KMS-11 (cell line): Measurements from ENCODE around the gene MN1.

ENCODE experiments used
- H2AFZ ChIP-seq: fragments of 200-600 bp; sonication (generic); 2 replicates; pipeline ENCODE4 v1.6.1; 2016; ENCODE audit warnings: antibody characterized with exemption, mixed run types, low read depth
- H3K27ac ChIP-seq: fragments of 200-600 bp; sonication (generic); 2 replicates; pipeline ENCODE4 v1.6.1; 2016; ENCODE audit warnings: mild to moderate bottlenecking, mixed run types
- H3K27me3 ChIP-seq: fragments of 200-600 bp; sonication (generic); 2 replicates; pipeline ENCODE4 v1.6.1; 2017; ENCODE audit warnings: mild to moderate bottlenecking, low read depth, mixed run types, moderate library complexity; ENCODE audit not compliant: insufficient read depth
- H3K36me3 ChIP-seq: fragments of 200-600 bp; sonication (generic); 2 replicates; pipeline ENCODE4 v1.6.1; 2017; ENCODE audit warnings: mild to moderate bottlenecking, mixed run types; ENCODE audit not compliant: insufficient read depth
- H3K4me1 ChIP-seq: fragments of 200-600 bp; sonication (generic); 2 replicates; pipeline ENCODE4 v1.6.1; 2016; ENCODE audit warnings: mild to moderate bottlenecking, low read depth, mixed run types; ENCODE audit not compliant: poor library complexity, severe bottlenecking
- H3K4me2 ChIP-seq: fragments of 200-600 bp; sonication (generic); 2 replicates; pipeline ENCODE4 v1.7.0; 2016; ENCODE audit warnings: mild to moderate bottlenecking, mixed run types
- H3K4me3 ChIP-seq: fragments of 200-600 bp; sonication (generic); IDR thresholded peaks from 2 replicates; pipeline ENCODE4 v1.6.1; 2017; ENCODE audit warnings: low read depth, low read length, mixed read lengths; ENCODE audit not compliant: insufficient read depth
- H3K79me2 ChIP-seq: fragments of 200-600 bp; sonication (generic); 2 replicates; pipeline ENCODE4 v1.6.1; 2016; ENCODE audit warnings: low read depth, mixed run types; ENCODE audit not compliant: insufficient read depth
- H3K9ac ChIP-seq: fragments of 200-600 bp; sonication (generic); 2 replicates; pipeline ENCODE4 v1.6.1; 2016; ENCODE audit warnings: mild to moderate bottlenecking, mixed run types
- H4K20me1 ChIP-seq: fragments of 200-600 bp; sonication (generic); 2 replicates; pipeline ENCODE4 v1.6.1; 2016; ENCODE audit warnings: mild to moderate bottlenecking, mixed run types; ENCODE audit not compliant: insufficient read depth
- TF ChIP-seq, protein P1 (sequence below): fragments of 200-600 bp; sonication (generic); conservative IDR thresholded peaks from 2 replicates; pipeline ENCODE4 v1.6.1; 2017; ENCODE audit warnings: low read depth, mild to moderate bottlenecking, antibody characterized with exemption, low read length, moderate library complexity, mixed read lengths

The MN1 gene

DNA sequence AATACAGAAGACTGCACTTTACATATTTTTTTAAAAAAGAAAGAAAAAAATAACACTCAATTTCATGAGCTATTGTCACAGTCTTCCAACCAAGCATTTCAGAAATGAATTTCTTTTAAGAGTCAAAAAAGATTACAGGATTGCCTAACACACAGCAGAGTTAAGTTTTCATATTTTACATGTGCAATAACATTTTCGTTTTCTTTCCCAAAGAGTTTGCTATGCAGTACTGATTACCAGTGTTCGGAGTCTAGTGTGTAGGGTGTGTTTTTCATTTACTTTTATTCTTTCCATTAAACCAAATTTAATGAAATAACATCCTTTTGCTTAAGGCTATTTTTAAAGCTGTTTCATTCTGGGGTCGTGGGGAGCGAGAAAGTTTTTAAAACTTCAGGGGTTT lies 53.2 kb downstream of the MN1 start:
- H3K27ac ChIP-seq: no peak overlapping the region
- H4K20me1 ChIP-seq: no peaks in the 10 kb centered on the region
- TF ChIP-seq, protein P1, sequence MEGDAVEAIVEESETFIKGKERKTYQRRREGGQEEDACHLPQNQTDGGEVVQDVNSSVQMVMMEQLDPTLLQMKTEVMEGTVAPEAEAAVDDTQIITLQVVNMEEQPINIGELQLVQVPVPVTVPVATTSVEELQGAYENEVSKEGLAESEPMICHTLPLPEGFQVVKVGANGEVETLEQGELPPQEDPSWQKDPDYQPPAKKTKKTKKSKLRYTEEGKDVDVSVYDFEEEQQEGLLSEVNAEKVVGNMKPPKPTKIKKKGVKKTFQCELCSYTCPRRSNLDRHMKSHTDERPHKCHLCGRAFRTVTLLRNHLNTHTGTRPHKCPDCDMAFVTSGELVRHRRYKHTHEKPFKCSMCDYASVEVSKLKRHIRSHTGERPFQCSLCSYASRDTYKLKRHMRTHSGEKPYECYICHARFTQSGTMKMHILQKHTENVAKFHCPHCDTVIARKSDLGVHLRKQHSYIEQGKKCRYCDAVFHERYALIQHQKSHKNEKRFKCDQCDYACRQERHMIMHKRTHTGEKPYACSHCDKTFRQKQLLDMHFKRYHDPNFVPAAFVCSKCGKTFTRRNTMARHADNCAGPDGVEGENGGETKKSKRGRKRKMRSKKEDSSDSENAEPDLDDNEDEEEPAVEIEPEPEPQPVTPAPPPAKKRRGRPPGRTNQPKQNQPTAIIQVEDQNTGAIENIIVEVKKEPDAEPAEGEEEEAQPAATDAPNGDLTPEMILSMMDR: no peak
- no peak overlapping the region for H2AFZ ChIP-seq
- no peak overlapping the region for H3K4me3 ChIP-seq
- H3K79me2 ChIP-seq: no peaks in the 10 kb centered on the region
- H3K36me3 ChIP-seq: no peaks in the 10 kb centered on the region
- peaks cover 7% of the 10 kb centered on the region; the same call in 1 of the 2 replicates for H3K27me3 ChIP-seq
- H3K9ac ChIP-seq: no peak overlapping the region
- H3K4me2 ChIP-seq: no peak overlapping the region
- no peaks in the 10 kb centered on the region for H3K4me1 ChIP-seq

DNA sequence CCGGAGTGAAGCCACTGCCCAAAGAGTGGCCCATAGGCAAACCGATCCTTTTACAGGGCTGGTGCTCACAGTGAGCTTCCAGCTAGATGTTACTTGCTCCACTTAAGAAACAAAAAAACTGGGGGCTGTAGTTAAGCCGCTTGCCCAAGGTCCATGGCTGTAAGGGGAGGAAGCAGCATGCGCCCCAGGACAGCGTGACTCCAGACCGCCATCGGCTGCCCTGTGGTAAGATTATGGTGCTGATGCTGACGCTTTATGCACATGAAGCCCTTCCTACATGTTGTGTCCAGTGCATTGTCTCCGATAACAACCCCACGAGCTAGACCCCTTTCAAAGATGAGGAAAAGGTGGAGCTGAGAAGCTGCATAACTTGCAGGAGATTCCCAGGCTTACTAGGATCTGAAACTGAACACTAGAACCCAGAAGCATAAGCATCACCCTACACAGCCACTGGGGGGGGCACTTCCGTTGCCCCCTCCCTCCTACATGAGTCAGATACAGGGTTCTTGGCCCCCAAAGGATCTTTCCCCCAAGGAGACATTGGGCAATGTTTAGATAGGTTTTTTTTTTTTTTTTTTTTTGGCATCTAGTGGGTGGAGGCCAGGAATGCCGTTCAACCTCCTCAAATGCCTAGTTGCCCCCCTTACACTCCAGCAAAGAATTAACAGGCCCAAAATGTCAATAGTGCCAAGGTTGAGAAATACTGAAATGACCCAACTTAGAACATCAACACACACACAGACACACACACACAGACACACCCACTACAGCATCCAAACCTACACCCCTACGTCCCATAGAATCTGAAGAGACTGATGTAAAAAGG lies 53.9 kb downstream of the MN1 start:
- Histone ChIP-seq H3K9ac (no peak overlapping the region), H4K20me1 (no peaks in the 10 kb centered on the region), H3K27ac (no peak overlapping the region), H3K27me3 (peaks cover 7% of the 10 kb centered on the region; the same call in 1 of the 2 replicates), H3K36me3 (no peaks in the 10 kb centered on the region), H3K4me2 (no peak overlapping the region), H3K4me1 (no peaks in the 10 kb centered on the region), H3K4me3 (no peak overlapping the region), H2AFZ (no peak overlapping the region), H3K79me2 (no peaks in the 10 kb centered on the region)
- TF ChIP-seq, protein P1: no peak

DNA sequence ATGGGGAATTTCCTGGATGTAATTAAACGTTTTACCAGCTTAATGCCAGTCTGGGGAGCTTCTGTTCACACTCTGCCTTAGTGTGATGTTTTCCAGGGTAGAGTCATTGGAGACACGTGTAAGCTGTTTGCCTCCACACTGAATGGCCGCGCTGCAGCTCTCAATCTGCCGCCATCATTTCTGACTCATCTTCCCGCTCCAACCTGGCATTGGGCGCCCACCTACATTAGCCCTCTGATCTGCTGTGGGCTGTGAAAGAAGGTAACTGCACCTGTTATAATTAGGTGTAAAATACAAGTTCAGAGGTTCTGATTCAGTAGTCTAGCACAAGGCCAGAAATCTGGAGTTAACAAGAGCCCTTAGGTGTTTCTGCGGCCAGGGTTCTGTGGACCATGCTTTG lies 54.6 kb downstream of the MN1 start:
- no peak overlapping the region for H2AFZ ChIP-seq
- H3K27me3 ChIP-seq: peaks cover 7% of the 10 kb centered on the region; the same call in 1 of the 2 replicates
- no peaks in the 10 kb centered on the region for H3K36me3 ChIP-seq
- no peaks in the 10 kb centered on the region for H3K4me1 ChIP-seq
- H3K4me3 ChIP-seq: no peak overlapping the region
- no peak overlapping the region for H3K27ac ChIP-seq
- H3K79me2 ChIP-seq: no peaks in the 10 kb centered on the region
- H4K20me1 ChIP-seq: no peaks in the 10 kb centered on the region
- H3K9ac ChIP-seq: no peak overlapping the region
- H3K4me2 ChIP-seq: no peak overlapping the region
- TF ChIP-seq, protein P1: no peak

DNA sequence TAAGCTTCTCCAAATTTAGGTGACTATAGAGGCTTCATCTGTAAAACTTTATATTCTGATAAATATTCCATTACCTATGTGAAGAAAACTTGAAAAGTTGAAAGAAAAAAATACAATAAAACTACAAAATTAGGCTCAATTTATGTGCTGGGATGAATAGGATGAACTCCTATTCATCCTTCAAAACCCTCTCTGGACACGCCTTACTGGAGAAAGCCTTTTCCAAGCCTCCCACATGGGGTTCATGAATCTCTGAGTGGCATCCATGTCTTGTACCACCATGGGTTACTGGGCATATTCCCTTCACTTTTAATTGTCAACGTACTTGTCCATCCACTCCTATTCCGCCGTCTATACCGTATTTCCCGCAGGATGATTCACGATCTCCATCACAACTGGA lies 55.7 kb downstream of the MN1 start:
- Histone ChIP-seq H3K4me1 (no peaks in the 10 kb centered on the region), H3K4me3 (no peak overlapping the region), H3K4me2 (no peak overlapping the region), H3K27ac (no peak overlapping the region), H4K20me1 (no peaks in the 10 kb centered on the region), H2AFZ (no peak overlapping the region), H3K79me2 (no peaks in the 10 kb centered on the region), H3K27me3 (peaks cover 7% of the 10 kb centered on the region; the same call in 1 of the 2 replicates), H3K36me3 (no peaks in the 10 kb centered on the region), H3K9ac (no peak overlapping the region)
- TF ChIP-seq, protein P1: no peak
